SK-N-MC (cell line): Measurements from ENCODE around the gene CAMKMT.

Experiments used
- EZH2 ChIP-seq: fragments of 200-600 bp; sonication (generic); IDR thresholded peaks from one replicate; pipeline ENCODE4 v1.6.1; 2017; ENCODE audit warnings: antibody characterized with exemption
- FOXP2 ChIP-seq: optimal IDR thresholded peaks from 2 replicates; pipeline ENCODE3; 2011; ENCODE audit warnings: mild to moderate bottlenecking, moderate library complexity; ENCODE audit not compliant: insufficient read depth; ENCODE audit errors: extremely low read length, control extremely low read depth
- POLR2AphosphoS5 ChIP-seq: IDR thresholded peaks from 2 replicates; pipeline ENCODE4 v1.6.1; 2012; ENCODE audit warnings: mild to moderate bottlenecking, low read depth, low read length, borderline replicate concordance

- TF ChIP-seq POLR2AphosphoS5 (no peak), EZH2 (no peak), FOXP2 (no peak)
Observed at GRCh38 chr2:44495544-44495943, 133.8 kb downstream of the CAMKMT start.
